KMS-11 (cell line): ENCODE results near the gene SAMD14.

Source experiments
- H2AFZ ChIP-seq: fragments of 200-600 bp; sonication (generic); 2 replicates; pipeline ENCODE4 v1.6.1; 2016; ENCODE audit warnings: antibody characterized with exemption, mixed run types, low read depth
- H3K27ac ChIP-seq: fragments of 200-600 bp; sonication (generic); 2 replicates; pipeline ENCODE4 v1.6.1; 2016; ENCODE audit warnings: mild to moderate bottlenecking, mixed run types
- H3K27me3 ChIP-seq: fragments of 200-600 bp; sonication (generic); 2 replicates; pipeline ENCODE4 v1.6.1; 2017; ENCODE audit warnings: mild to moderate bottlenecking, low read depth, mixed run types, moderate library complexity; ENCODE audit not compliant: insufficient read depth
- H3K36me3 ChIP-seq: fragments of 200-600 bp; sonication (generic); 2 replicates; pipeline ENCODE4 v1.6.1; 2017; ENCODE audit warnings: mild to moderate bottlenecking, mixed run types; ENCODE audit not compliant: insufficient read depth
- H3K4me1 ChIP-seq: fragments of 200-600 bp; sonication (generic); 2 replicates; pipeline ENCODE4 v1.6.1; 2016; ENCODE audit warnings: mild to moderate bottlenecking, low read depth, mixed run types; ENCODE audit not compliant: poor library complexity, severe bottlenecking
- H3K4me2 ChIP-seq: fragments of 200-600 bp; sonication (generic); 2 replicates; pipeline ENCODE4 v1.7.0; 2016; ENCODE audit warnings: mild to moderate bottlenecking, mixed run types
- H3K4me3 ChIP-seq: fragments of 200-600 bp; sonication (generic); IDR thresholded peaks from 2 replicates; pipeline ENCODE4 v1.6.1; 2017; ENCODE audit warnings: low read depth, low read length, mixed read lengths; ENCODE audit not compliant: insufficient read depth
- H3K79me2 ChIP-seq: fragments of 200-600 bp; sonication (generic); 2 replicates; pipeline ENCODE4 v1.6.1; 2016; ENCODE audit warnings: low read depth, mixed run types; ENCODE audit not compliant: insufficient read depth
- H3K9ac ChIP-seq: fragments of 200-600 bp; sonication (generic); 2 replicates; pipeline ENCODE4 v1.6.1; 2016; ENCODE audit warnings: mild to moderate bottlenecking, mixed run types
- H4K20me1 ChIP-seq: fragments of 200-600 bp; sonication (generic); 2 replicates; pipeline ENCODE4 v1.6.1; 2016; ENCODE audit warnings: mild to moderate bottlenecking, mixed run types; ENCODE audit not compliant: insufficient read depth
- TF ChIP-seq, protein P1 (sequence below): fragments of 200-600 bp; sonication (generic); conservative IDR thresholded peaks from 2 replicates; pipeline ENCODE4 v1.6.1; 2017; ENCODE audit warnings: low read depth, mild to moderate bottlenecking, antibody characterized with exemption, low read length, moderate library complexity, mixed read lengths

Gene SAMD14

DNA sequence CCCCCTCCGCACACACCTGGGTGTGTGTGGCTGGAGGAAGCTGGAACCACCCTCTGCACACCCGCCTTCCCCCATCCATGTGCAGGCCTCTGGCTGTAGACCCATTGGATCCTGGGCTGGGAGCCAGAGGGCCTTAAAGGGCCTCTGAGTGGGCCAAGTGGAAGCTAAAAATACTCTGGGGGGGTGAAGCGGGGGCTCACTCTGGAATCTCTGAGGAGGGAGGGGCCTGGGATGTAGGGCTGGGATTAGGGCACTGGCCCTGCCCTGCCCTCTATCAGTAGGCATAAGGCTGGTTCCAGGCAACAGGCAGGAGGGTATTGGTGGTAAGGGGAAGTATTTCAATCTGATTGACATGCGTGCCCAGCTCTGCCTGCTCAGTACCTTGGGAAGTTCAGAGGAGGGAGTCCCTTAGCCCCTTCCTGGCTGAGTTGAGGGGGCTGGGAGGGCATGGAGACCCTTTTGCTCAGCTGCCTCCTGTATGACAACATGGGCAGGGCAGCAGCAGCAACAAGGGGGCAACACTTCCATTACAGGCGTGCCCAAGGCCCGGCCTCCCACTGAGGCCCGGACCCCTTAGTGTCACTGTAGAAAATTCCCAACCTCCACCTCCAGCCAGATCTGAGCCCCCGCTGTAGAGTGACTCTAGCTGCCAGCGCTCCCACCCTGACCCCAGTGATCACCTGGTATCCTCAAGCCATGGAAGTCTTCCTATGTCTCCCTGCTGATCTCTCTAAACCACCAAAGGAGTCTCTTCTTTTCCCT is 68.8 kb downstream of the SAMD14 start:
- Histone ChIP-seq H3K79me2 (no peaks in the 10 kb centered on the region), H3K9ac (no peak overlapping the region), H4K20me1 (no peaks in the 10 kb centered on the region), H3K27me3 (peaks cover 5% of the 10 kb centered on the region; the same call in 1 of the 2 replicates), H3K4me1 (peaks cover 7% of the 10 kb centered on the region), H3K36me3 (no peaks in the 10 kb centered on the region), H3K27ac (no peak overlapping the region), H2AFZ (no peak overlapping the region), H3K4me3 (no peak overlapping the region), H3K4me2 (no peak overlapping the region)
- TF ChIP-seq, protein P1, sequence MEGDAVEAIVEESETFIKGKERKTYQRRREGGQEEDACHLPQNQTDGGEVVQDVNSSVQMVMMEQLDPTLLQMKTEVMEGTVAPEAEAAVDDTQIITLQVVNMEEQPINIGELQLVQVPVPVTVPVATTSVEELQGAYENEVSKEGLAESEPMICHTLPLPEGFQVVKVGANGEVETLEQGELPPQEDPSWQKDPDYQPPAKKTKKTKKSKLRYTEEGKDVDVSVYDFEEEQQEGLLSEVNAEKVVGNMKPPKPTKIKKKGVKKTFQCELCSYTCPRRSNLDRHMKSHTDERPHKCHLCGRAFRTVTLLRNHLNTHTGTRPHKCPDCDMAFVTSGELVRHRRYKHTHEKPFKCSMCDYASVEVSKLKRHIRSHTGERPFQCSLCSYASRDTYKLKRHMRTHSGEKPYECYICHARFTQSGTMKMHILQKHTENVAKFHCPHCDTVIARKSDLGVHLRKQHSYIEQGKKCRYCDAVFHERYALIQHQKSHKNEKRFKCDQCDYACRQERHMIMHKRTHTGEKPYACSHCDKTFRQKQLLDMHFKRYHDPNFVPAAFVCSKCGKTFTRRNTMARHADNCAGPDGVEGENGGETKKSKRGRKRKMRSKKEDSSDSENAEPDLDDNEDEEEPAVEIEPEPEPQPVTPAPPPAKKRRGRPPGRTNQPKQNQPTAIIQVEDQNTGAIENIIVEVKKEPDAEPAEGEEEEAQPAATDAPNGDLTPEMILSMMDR: no peak
